Dedifferentiated amniotic fluid mesenchymal stem cell (primary cell): ENCODE measurements around the gene DHPS.

Experiments used
- DNase-seq: peaks from one replicate; pipeline ENCODE4 v3.0.0-alpha.2; 2016; ENCODE audit errors: extremely low spot score

The DHPS gene

GRCh38 chr19:12675399-12675798 is 6.3 kb downstream of the DHPS start:
- DNase-seq, result no peak

- DNase-seq, result no peak
Observed at GRCh38 chr19:12672744-12673143, 8.9 kb downstream of the DHPS start.

GRCh38 chr19:12670159-12670928 is 11.3 kb downstream of the DHPS start:
- DNase-seq, result no peak

- DNase-seq, result peak; percentile 78
Observed at GRCh38 chr19:12669270-12670158, 12.2 kb downstream of the DHPS start.

GRCh38 chr19:12668932-12669269 is 12.8 kb downstream of the DHPS start:
- DNase-seq, result peak; percentile 46

GRCh38 chr19:12668346-12668745 is 13.3 kb downstream of the DHPS start:
- no peak for DNase-seq

- no peak for DNase-seq
Observed at GRCh38 chr19:12667731-12668302, 13.9 kb downstream of the DHPS start.

- DNase-seq, result peak; percentile 62
Observed at GRCh38 chr19:12666265-12667048, 15.2 kb downstream of the DHPS start, which contains the start of the genes MAN2B1 and WDR83. Gene MAN2B1, minus strand, starts transcription at chr19:12666742. Its CDS starts 41 bp downstream, at chr19:12666701. Gene WDR83, plus strand, starts transcription at chr19:12666807. Its CDS starts 2,984 bp downstream, at chr19:12669791.

- no peak for DNase-seq
Observed at GRCh38 chr19:12665671-12666264, 15.9 kb downstream of the DHPS start.

- no peak for DNase-seq
Observed at GRCh38 chr19:12665281-12665573, 16.5 kb downstream of the DHPS start.

GRCh38 chr19:12664406-12665280 is 17.0 kb downstream of the DHPS start:
- DNase-seq, result no peak

GRCh38 chr19:12660980-12661379 is 20.7 kb downstream of the DHPS start:
- DNase-seq, result no peak

- no peak for DNase-seq
Observed at GRCh38 chr19:12657966-12658365, 23.7 kb downstream of the DHPS start.

GRCh38 chr19:12656899-12657571 is 24.6 kb downstream of the DHPS start:
- no peak for DNase-seq

- no peak for DNase-seq
Observed at GRCh38 chr19:12655546-12655945, 26.1 kb downstream of the DHPS start.

GRCh38 chr19:12652219-12652618 is 29.5 kb downstream of the DHPS start:
- DNase-seq, result no peak

- DNase-seq, result no peak
Observed at GRCh38 chr19:12649941-12650340, 31.7 kb downstream of the DHPS start.

GRCh38 chr19:12648088-12648487 is 33.6 kb downstream of the DHPS start:
- DNase-seq, result no peak

GRCh38 chr19:12647490-12648071 is 34.1 kb downstream of the DHPS start:
- no peak for DNase-seq

GRCh38 chr19:12647047-12647446 is 34.6 kb downstream of the DHPS start:
- no peak for DNase-seq
